Ectodermal cell (in vitro differentiated cells): ENCODE measurements around the gene COL25A1.
"Not testable (repeated sequence)": the region's sequence is repeated elsewhere in the genome, so short reads cannot be mapped to it uniquely, and the experiment has no call there.

Source experiments
- H3K27ac ChIP-seq: 2 replicates; pipeline ENCODE4 v1.7.0; 2013; ENCODE audit warnings: mild to moderate bottlenecking, low read depth, low read length; ENCODE audit not compliant: insufficient read depth, poor library complexity, severe bottlenecking
- H3K27me3 ChIP-seq: 2 replicates; pipeline ENCODE4 v1.7.0; 2013; ENCODE audit warnings: mild to moderate bottlenecking, low read length; ENCODE audit not compliant: insufficient read depth, control insufficient read depth, poor library complexity, severe bottlenecking
- H3K36me3 ChIP-seq: one replicate; pipeline ENCODE4 v1.7.0; 2013; ENCODE audit warnings: low read length; ENCODE audit not compliant: control insufficient read depth, insufficient read depth
- H3K4me1 ChIP-seq: one replicate; pipeline ENCODE4 v1.7.0; 2013; ENCODE audit warnings: low read length; ENCODE audit not compliant: control insufficient read depth, insufficient read depth
- H3K4me3 ChIP-seq: 2 replicates; pipeline ENCODE4 v1.7.0; 2013; ENCODE audit warnings: low read depth, low read length, control low read depth; ENCODE audit not compliant: insufficient read depth
- H3K9me3 ChIP-seq: 2 replicates; pipeline ENCODE4 v1.7.0; 2013; ENCODE audit warnings: mild to moderate bottlenecking, low read length, moderate library complexity; ENCODE audit not compliant: control insufficient read depth
- WGBS, 2 experiments: methylation state at CpG; one replicate each; pipeline ENCODE4 v1.1.7; 2013; ENCODE audit warnings: missing lambda C conversion rate in 2 of 2; 5-methylcytosine and 5-hydroxymethylcytosine counted together

COL25A1 gene

DNA sequence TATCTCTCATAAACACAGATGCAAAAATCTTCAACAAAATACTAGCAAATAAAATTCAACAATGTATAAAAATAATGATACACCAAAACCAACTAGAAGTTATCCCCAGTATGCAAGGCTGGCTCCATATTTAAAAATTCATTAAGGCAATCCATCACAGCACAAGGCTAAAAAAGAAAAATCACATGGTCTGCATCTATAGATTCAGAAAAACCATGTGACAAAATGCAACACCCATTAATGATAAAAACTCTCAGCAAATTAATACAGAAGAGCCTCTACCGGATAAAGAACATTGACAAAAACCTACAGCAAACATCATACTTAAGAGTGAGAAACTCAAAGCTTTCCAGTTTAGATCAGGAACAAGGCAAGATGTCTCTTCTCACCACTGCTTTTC is 182.6 kb downstream of the COL25A1 start:
- no peak overlapping the region for H3K4me3 ChIP-seq
- H3K4me1 ChIP-seq = no peaks in the 10 kb centered on the region
- H3K27me3 ChIP-seq = no peaks in the 10 kb centered on the region
- no peaks in the 10 kb centered on the region for H3K9me3 ChIP-seq
- H3K36me3 ChIP-seq = no peaks in the 10 kb centered on the region
- no peak overlapping the region for H3K27ac ChIP-seq
- WGBS, 2 experiments = 83 to 94% methylated on average over 1 of the region's 1 CpG

DNA sequence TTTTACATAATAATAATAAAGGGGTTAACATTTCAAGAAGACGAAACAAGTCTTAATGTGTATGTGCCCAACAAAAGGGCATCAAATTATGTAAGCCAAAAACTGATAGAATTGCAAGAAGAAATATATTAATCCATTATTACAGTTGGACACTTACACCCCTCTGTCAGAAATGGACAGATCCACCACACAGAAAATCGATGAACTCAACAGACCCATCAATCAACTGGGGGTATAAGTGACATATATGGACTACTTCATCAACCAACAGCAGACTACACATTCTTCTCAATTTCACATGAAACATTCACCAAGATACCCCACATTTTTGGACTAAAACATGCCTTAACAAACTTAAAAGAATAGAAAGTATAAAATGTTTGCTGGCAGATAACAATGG is 183.8 kb downstream of the COL25A1 start:
- no peak overlapping the region for H3K27ac ChIP-seq
- H3K36me3 ChIP-seq = no peaks in the 10 kb centered on the region
- no peaks in the 10 kb centered on the region for H3K9me3 ChIP-seq
- no peaks in the 10 kb centered on the region for H3K4me1 ChIP-seq
- H3K27me3 ChIP-seq = no peaks in the 10 kb centered on the region
- 90 to 100% methylated on average over 1 of the region's 2 CpGs for WGBS, 2 experiments
- no peak overlapping the region for H3K4me3 ChIP-seq

DNA sequence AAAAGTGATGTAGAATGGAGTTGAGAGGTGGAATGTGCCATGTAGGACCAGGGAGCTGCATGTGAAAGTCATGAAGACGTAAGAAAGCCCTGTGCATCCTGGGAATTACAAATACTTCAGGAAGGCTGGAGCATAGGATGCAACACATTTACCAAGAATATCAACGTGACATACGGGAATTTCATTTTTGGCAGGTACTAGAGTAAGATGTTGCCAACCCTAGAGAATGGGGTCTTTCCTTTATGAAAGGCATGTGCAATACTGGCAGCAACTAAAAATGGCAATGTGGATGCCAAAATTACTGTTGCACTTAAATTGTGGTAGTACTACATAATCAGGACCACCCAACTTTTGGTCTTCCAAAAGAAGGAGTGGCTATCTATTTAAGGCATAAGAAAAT is 188.0 kb downstream of the COL25A1 start:
- WGBS, 2 experiments = 95 to 98% methylated on average over 3 of the region's 3 CpGs
- Histone ChIP-seq H3K9me3 (no peaks in the 10 kb centered on the region), H3K27ac (no peak overlapping the region), H3K27me3 (no peaks in the 10 kb centered on the region), H3K4me1 (no peaks in the 10 kb centered on the region), H3K4me3 (no peak overlapping the region), H3K36me3 (no peaks in the 10 kb centered on the region)

DNA sequence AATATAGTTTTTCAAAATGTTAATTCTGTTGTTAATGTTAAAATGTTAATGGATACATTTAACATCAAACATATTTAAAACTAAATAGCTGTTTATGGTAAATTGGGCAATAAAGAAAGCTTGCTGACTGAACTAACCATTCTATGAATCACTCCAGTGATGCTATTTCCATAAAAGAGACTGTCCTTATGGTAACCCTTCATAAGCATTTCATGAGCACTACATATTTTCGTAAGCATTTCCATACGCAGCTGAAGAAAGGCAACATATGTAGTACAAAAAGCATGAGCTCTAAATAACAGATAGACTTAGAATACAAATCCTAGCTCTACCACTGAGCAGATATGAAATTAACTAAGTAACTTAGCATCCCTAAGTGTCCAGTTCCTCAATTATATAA is 188.9 kb downstream of the COL25A1 start:
- WGBS, 2 experiments = 98 to 100% methylated on average over 2 of the region's 2 CpGs

DNA sequence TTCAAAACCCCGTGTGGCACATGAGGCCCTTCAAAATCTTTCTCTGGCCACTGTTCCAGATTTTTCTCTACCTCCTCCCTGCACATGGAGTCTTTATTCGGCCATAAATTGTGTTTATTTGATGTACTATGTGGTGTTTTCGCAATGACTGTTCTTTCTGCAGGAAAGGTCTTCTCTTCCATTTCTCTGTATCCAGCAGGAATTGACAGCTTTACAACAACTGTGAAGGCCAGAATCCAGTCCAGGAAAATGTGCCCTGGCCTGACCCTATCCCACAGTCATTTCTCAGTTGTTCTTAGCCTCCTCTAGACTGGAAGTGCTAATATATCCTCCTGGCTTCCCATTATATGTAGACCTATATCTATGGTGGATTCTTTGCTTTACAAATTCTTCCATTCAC is 191.4 kb downstream of the COL25A1 start:
- Histone ChIP-seq H3K36me3 (no peaks in the 10 kb centered on the region), H3K4me3 (no peak overlapping the region), H3K27me3 (no peaks in the 10 kb centered on the region), H3K27ac (no peak overlapping the region), H3K4me1 (no peaks in the 10 kb centered on the region), H3K9me3 (no peaks in the 10 kb centered on the region)
- WGBS, 2 experiments = 94 to 99% methylated on average over 3 of the region's 3 CpGs

More for the DNA sequence above, 188.9 kb downstream of the COL25A1 start:
- no peaks in the 10 kb centered on the region for H3K36me3 ChIP-seq
- no peaks in the 10 kb centered on the region for H3K27me3 ChIP-seq
- no peak overlapping the region for H3K27ac ChIP-seq
- no peak overlapping the region for H3K4me3 ChIP-seq
- no peaks in the 10 kb centered on the region for H3K9me3 ChIP-seq
- H3K4me1 ChIP-seq = no peaks in the 10 kb centered on the region

DNA sequence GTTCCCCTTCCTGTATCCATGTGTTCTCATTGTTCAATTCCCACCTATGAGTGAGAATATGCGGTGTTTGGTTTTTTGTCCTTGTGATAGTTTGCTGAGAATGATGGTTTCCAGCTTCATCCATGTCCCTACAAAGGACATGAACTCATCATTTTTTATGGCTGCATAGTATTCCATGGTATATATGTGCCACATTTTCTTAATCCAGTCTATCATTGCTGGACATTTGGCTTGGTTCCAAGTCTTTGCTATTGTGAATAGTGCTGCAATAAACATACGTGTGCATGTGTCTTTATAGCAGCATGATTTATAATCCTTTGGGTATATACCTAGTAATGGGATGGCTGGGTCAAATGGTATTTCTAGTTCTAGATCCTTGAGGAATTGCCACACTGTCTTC is 194.2 kb downstream of the COL25A1 start:
- no CpG with 5 or more reads among the region's 2 CpGs for WGBS, 2 experiments
- H3K27me3 ChIP-seq, H3K4me1 ChIP-seq, H3K4me3 ChIP-seq, H3K27ac ChIP-seq, H3K9me3 ChIP-seq, H3K36me3 ChIP-seq: not testable (repeated sequence)

DNA sequence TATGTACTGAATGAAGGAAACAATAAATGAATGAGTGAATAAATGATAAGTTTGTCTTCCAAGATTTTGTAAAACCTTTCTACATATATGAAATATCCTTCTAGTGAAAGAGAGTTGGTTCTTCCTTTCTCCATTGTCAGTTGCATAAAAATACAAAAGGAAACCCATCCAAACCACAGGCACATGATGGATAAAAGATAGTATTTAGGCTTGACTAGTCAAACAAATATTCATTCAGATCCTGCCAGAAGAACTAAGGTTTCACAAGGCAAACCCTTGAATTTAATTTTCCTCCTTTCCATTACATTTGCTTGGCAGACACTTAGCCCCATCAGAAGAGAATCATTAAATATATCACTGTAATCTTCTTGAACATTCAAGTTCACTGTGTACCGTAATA is 208.4 kb downstream of the COL25A1 start:
- no peaks in the 10 kb centered on the region for H3K4me1 ChIP-seq
- peaks cover 12% of the 10 kb centered on the region for H3K27me3 ChIP-seq
- no peak overlapping the region for H3K4me3 ChIP-seq
- H3K36me3 ChIP-seq = no peaks in the 10 kb centered on the region
- H3K9me3 ChIP-seq = no peaks in the 10 kb centered on the region
- 100% methylated on average over 1 of the region's 1 CpG for WGBS, 2 experiments
- no peak overlapping the region for H3K27ac ChIP-seq

DNA sequence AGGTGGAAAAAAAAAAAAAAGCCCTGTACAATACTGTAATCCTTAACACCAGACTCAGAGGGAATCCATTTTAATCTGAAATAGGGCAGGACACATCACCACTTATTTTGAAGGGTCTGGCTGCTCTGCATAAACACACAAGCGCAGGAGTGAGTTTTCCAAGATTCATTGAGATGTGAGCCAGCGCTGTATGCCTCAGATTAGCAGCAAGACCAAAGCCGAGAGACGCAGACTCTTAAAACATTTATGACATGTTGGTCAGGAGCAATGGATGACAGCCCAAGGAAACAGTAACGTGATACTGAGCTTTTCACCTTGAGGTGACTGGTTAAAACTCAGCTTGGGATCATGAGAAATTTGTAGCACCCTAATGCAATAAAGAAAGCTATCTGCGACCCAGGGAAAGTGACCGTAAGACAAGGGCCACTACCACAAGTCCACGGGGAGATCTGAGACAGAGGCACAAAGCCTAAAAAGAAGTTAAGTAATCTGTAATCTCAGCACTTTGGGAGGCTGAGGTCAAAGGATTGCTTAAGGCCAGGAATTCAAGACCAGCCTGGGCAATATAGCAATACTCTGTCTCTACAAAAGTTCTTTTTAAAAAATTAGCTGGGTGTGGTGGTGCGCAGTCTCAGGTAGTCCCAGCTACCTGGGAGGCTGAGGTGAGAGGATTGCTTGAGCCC is 210.6 kb downstream of the COL25A1 start:
- H3K9me3 ChIP-seq = no peaks in the 10 kb centered on the region
- peaks cover 14% of the 10 kb centered on the region for H3K27me3 ChIP-seq
- 93 to 97% methylated on average over 9 of the region's 9 CpGs for WGBS, 2 experiments
- no peaks in the 10 kb centered on the region for H3K36me3 ChIP-seq
- H3K27ac ChIP-seq = no peak overlapping the region
- H3K4me1 ChIP-seq = peaks cover 5% of the 10 kb centered on the region
- H3K4me3 ChIP-seq = no peak overlapping the region

DNA sequence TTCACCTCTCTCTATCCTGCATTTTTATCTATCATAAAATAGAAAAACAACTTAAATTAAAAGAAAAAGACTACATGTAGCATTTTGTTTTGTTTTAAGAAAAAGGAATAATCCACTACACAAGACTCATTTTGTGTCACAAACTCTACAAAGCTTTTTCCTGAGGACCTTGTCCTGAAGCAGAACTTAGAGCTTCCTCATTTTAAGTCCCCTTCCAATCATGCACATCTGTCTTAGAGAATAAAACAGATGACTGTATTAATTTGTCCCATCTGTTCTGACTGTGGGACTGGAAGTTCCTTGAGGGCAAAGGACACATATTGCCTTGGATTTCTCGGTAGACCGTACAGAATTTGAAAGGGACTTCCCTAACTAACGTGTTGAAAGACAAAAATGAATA is 218.5 kb downstream of the COL25A1 start:
- no peak overlapping the region for H3K4me3 ChIP-seq
- no peaks in the 10 kb centered on the region for H3K36me3 ChIP-seq
- H3K9me3 ChIP-seq = no peaks in the 10 kb centered on the region
- WGBS, 2 experiments = 98% methylated on average over 3 of the region's 3 CpGs
- H3K4me1 ChIP-seq = peaks cover 8% of the 10 kb centered on the region
- H3K27me3 ChIP-seq = peaks cover 14% of the 10 kb centered on the region
- no peak overlapping the region for H3K27ac ChIP-seq

DNA sequence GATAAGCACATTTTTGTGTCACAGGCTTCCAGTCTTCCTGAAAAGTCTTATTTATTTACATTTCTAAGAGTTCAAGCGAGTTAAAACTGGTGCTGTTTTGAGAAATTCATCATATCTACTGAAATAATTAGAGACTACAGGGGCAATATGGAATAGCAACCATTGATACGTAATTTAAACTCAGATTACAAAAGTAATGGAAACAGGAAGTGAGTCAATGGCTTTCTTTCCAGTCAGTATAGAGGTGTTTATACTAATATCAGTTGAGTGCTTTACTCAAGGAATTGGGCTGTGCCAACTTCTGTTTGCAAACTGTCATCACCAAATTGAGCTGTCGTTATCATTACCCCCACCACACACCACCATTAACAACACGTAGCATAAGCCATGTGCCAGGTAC is 222.7 kb downstream of the COL25A1 start:
- H3K27ac ChIP-seq = no peak overlapping the region
- H3K36me3 ChIP-seq = no peaks in the 10 kb centered on the region
- peaks cover 5% of the 10 kb centered on the region for H3K27me3 ChIP-seq
- no peaks in the 10 kb centered on the region for H3K9me3 ChIP-seq
- H3K4me3 ChIP-seq = no peak overlapping the region
- H3K4me1 ChIP-seq = no peaks in the 10 kb centered on the region
- WGBS, 2 experiments = 89 to 100% methylated on average over 2 to 3 of the region's 4 CpGs

DNA sequence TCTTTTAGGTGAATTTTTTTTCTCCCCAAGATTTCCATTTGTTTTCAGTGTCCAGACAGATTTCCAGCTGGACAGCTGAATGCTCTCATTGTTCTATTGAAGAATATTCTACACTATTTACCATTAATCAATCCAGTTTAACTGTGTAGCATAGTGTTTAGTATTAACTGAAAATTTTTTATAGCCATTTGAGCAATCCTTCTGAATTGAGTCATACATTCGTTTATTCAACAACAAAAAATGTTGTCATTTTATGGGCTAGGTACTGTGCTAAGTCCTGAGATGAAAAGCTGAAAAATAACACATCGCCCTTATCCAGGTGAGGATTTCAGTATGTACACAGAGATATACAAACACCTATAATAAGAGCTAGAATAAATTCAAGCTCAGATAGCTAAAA is 223.3 kb downstream of the COL25A1 start:
- 100% methylated on average over 2 of the region's 2 CpGs; no CpG with 5 or more reads in 1 of the 2 experiments for WGBS, 2 experiments
- Histone ChIP-seq H3K4me3 (no peak overlapping the region), H3K27me3 (peaks cover 3% of the 10 kb centered on the region), H3K9me3 (no peaks in the 10 kb centered on the region), H3K36me3 (no peaks in the 10 kb centered on the region), H3K4me1 (no peaks in the 10 kb centered on the region), H3K27ac (no peak overlapping the region)
